ELF-1 (cell line): Measurements from ENCODE around the gene MAP2.

ENCODE experiments used
- DNase-seq: peaks from one replicate; pipeline ENCODE4 v3.0.0-alpha.2; 2016; ENCODE audit warnings: low read depth, low spot score

Gene MAP2

GRCh38 chr2:209423562-209424198, at the start of gene MAP2:
Gene MAP2 (plus strand): TSS chr2:209424047. CDS start chr2:209653171, 229,124 bp downstream.
- peak; percentile 84 for DNase-seq

- no peak for DNase-seq
Measured at GRCh38 chr2:209376686-209377085, 47.2 kb upstream of the MAP2 start.

DNA sequence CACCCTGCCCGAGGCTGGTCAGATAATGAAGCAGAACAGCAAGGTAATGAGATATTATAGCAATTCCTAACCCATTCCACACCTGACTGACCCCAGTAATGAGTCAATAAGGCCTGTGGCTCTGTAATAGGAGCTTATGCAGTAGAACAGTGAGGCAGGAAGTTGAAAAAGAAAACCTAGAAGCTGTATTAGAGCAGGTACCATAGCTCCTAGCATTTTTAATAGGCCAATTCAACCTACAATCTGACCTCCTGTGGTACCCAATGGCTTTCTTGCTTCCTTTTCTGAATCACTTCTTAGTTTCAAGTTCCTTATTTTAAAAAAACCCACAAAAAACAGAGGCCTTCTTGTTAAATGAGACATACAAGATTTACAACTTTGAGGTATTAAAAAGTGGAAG, 43.6 kb upstream of the MAP2 start:
- no peak for DNase-seq

- no peak for DNase-seq
Measured at GRCh38 chr2:209381091-209381490, 42.8 kb upstream of the MAP2 start.

DNA sequence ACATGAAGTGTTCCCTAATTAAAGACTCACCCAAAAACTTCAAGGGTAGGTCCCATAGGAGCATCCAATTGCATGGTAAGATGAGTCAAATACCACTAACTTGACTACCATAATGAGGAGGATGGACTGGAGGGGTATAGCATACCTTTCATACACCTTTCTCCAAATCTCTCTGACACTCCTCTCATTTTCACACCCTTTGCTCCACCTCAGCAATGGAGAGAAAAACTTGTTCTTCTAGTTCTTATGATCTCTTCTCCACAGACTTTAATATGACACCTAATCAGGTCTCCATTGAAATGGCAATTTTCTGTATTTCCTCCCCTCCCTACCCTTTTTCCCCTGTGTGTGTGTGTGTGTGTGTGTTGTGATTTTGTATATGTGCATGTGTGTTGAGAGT, 41.1 kb upstream of the MAP2 start:
- no peak for DNase-seq

DNA sequence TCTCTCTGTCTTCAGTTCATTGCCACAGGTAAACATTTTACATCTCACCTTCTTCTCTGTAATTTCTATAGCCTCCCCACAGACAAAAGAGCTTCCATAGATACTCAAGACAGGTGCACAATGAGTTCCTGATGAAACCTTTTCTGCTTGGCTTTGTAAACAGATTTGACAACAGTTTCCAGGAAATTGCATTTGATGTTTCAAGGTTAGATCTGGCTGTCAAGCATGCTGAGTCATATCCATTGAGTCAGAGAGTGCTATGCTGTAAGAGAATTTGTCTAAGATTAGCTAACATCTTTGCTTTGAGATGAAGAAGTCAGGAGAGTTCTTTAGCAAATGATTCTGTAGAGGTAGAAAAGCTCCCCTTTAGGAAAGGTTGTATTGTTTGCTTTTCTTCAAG, 40.6 kb upstream of the MAP2 start:
- DNase-seq: no peak

DNA sequence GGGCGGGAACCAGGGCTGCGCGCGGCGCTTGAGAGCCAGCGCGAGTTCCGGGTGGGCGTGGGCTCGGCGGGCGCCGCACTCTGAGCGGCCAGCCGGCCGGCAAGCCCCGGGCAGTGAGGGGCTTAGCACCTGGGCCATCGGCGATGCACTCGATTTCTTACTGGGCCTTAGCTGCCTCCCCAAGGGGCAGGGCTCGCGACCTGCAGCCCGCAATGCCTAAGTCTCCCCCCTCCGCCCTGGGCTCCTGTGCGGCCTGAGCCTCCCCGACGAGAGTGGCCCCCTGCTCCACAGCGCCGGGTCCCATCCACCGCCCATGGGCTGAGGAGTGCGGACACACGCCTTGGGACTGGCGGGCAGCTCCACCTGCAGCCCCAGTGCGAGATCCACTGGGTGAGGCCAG, 36.5 kb upstream of the MAP2 start:
- DNase-seq: no peak

- DNase-seq: no peak
Measured at GRCh38 chr2:209388446-209389037, 35.3 kb upstream of the MAP2 start.

DNA sequence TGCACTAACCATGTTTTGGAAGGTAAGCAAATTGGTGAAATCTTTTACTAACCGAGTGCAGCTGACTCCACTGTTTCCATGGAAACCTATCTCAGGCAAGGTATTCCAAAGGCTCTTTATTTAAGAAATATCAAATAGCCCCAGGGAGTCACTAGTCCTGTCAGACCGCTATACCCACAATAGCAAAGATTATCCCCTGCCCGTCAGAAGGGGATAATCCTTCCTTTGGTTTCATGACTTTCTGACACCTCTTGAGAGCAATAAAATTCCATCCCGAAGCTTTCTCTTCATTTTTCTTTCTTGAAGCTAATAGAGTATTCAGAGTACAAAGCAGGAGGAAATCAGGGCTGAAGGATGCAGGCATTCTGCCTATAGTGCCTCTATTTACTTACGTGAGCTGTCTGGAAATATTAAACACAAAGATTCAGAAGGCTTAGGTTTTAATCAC, 34.7 kb upstream of the MAP2 start:
- no peak for DNase-seq

GRCh38 chr2:209390839-209391238, 33.0 kb upstream of the MAP2 start:
- DNase-seq: no peak

- DNase-seq: no peak
Measured at GRCh38 chr2:209391776-209392401, 32.0 kb upstream of the MAP2 start.

DNA sequence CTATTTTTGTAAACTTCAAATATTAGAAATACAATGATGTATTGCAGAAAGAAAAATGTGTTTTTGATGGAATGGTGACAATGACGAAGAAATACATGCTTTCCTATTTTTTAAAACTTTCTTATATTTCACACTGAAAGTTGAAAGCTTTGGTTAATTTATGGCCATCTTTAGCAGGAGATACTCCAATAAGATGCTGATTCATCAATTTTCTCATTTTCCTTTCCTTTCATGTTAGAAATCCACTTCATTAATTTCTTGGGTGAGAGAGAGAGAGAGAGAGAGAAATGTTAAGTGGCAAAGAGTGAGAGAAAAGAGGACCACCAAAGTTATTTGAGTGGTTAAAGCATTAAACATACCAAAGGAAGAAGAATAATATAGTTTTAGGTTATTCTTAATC, 28.6 kb upstream of the MAP2 start:
- DNase-seq: no peak

DNA sequence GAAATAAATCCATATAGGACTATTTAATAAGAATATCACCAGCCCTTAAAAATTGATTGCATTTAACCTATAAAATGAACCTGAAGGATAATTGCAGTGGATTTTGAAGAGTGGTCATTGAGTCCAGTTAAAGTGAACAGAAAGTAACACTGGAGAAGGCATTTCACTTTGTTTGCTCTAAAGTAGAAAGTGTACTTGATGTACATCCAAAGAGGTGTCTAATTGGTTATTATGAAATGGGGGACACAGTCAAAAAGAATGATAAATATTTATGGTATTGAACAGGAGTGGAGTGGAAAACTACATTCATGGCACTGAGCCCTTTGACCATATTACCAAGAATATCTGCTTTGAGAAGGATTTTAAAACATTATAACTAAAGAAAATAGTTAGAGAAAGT, 28.2 kb upstream of the MAP2 start:
- no peak for DNase-seq

DNA sequence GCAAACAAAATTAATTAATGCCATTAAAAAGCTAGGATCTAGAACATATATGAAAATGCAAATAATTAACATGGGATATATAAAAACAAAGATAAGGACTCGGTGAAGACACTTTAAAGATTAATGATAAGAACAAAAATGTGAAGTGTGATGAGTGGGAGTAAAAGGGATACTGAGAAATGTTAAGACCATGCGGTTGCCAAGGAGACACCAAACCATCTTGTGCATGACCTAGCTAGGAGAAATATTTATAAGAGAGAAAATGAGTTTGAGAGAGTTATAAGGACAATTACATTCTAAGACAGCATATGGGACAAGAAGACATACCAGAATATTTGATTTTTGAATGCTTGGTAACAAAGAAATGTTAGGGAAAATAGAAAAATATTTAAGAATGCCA, 25.4 kb upstream of the MAP2 start:
- DNase-seq: no peak

DNA sequence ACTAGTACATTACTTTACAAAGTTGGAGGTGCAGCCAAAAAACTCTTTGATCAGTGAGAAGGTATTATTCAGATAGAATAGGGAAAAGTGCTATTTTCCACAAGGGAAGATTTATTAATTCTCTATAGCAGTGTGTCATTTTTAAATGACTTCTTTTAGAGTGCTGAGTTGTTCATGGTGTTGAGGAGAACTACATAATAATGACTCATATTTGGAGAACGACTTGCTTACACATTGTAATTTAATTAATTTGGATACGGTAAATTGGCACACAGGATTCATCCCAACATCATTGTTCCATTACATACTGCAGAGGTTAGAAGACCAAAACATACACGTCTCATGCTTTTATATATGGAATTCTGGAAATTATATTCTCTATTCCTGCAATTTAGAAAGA, 22.1 kb upstream of the MAP2 start:
- no peak for DNase-seq

- DNase-seq: no peak
Measured at GRCh38 chr2:209411296-209411695, 12.6 kb upstream of the MAP2 start.

DNA sequence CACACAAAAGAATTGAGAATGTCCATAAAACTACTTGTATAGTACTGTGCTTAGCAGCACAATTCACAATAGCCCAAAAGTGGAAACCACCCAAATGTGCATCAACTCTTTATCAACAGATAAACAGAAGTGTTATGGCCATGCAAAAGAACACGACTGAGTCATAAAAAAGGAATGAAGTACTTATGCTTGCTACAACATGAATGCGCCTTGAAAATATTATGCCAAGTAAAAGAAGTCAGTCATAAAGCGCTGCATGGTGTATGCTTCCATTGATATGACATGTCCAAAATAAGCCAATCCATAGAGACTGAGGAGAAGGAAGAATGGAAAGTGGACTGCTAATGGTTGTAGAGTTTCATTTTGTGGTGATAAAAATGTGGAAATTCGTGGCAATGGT, 12.1 kb upstream of the MAP2 start:
- no peak for DNase-seq

DNA sequence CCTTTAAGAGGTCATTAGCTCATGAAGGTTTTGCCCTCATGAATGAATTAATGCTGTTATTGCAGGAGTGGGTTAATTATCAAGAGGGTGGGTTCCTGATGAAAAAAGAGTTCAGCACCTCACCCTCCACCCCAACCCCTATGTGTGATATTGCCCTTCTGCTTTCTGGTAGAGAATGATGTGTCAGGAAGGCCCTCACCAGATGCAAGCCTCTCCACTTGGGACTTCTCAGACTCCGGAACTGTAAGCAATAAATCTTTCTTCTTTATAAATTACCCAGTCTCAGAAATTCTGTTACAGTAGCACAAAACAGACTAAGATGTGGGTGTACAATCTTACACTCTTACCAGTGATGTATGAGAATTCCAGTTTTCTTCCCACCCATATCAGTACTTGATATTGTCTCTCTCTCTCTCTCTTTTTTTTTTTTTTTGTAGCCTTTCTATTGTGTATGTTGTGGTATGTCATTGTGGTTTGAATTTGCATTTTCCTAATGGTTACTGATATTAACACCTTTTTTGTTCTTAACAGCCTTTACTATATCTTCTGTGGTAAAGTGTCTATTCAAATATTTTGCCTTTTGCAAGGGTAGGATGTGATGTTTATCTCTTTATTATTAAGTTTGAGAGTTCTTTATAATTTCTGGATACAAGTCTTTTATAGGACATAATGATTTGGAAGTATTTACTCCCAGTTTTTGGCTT, 10.4 kb upstream of the MAP2 start:
- no peak for DNase-seq

GRCh38 chr2:209416913-209417312, 6.9 kb upstream of the MAP2 start:
- no peak for DNase-seq

- no peak for DNase-seq
Measured at GRCh38 chr2:209422191-209422754, 1.6 kb upstream of the MAP2 start.

GRCh38 chr2:209424199-209424701, 403 bp downstream of the MAP2 start:
- DNase-seq: peak; percentile 51
